SK-N-MC (cell line): Measurements from ENCODE around the gene NQO2.
"Not testable (repeated sequence)": the region's sequence is repeated elsewhere in the genome, so short reads cannot be mapped to it uniquely, and the experiment has no call there.

ENCODE experiments used
- EZH2 ChIP-seq: fragments of 200-600 bp; sonication (generic); IDR thresholded peaks from one replicate; pipeline ENCODE4 v1.6.1; 2017; ENCODE audit warnings: antibody characterized with exemption
- FOXP2 ChIP-seq: optimal IDR thresholded peaks from 2 replicates; pipeline ENCODE3; 2011; ENCODE audit warnings: mild to moderate bottlenecking, moderate library complexity; ENCODE audit not compliant: insufficient read depth; ENCODE audit errors: extremely low read length, control extremely low read depth
- POLR2AphosphoS5 ChIP-seq: IDR thresholded peaks from 2 replicates; pipeline ENCODE4 v1.6.1; 2012; ENCODE audit warnings: mild to moderate bottlenecking, low read depth, low read length, borderline replicate concordance

GRCh38 chr6:3060092-3060491 is 60.4 kb downstream of the NQO2 start:
- not testable (repeated sequence) for TF ChIP-seq EZH2, POLR2AphosphoS5, FOXP2
